ENCODE results near the gene TEX11. TPM values are rescaled to one million over a fixed set of nuclear protein-coding genes. Genes with fewer than 3 reads are reported as not detected.

The TEX11 gene
- total and polyA plus RNA-seq, 2 of the 13 experiments (the other 11 are each of a cell fraction or from before 2014, with no cell fraction given) = not detected

DNA sequence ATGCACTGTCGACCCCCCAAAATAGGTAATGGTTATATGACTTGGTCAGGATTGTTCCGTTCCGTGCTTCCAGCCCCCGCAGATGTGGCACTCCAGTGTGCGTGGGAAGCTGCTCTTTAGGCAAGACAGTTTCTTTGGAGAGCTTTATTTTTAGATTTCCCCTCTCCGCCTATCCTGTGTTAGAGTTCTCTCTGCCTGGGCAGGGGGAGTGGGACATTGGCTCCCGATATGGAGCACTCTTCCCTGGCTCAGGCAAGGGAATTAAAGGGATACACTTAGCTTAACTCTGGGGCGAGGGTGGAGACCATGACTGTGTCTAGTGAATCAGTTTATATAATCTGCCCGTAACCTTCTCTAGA lies 427.9 kb downstream of the TEX11 start:
- ChIA-PET CTCF (ENCODE audit: low intra/inter-chr PET ratio, low total read pairs) (no interaction called here), POLR2A (no interaction called here)
- 92% methylated on average over 4 of the region's 9 CpGs for WGBS (ENCODE audit: low lambda C conversion rate)
- Histone ChIP-seq H3K4me2 (ENCODE audit: low read depth, low read length) (no peak overlapping the region), H4K20me1 (ENCODE audit: insufficient read depth, low read length) (no peaks in the 10 kb centered on the region), H3K27me3 (ENCODE audit: control insufficient read depth in 1 of 2, insufficient read depth in 2 of 2, low read length in 2 of 2) (no peaks in the 10 kb centered on the region), H3K36me3 (replicated peaks in 1 of 2; ENCODE audit: control insufficient read depth in 1 of 2, insufficient read depth in 2 of 2, low read length in 2 of 2) (peaks cover 0 to 3% of the 10 kb centered on the region in 2 experiments; a peak in 1 of 5 replicates), H3K9ac (ENCODE audit: insufficient read depth, low read depth, low read length) (no peak overlapping the region), H2AFZ (ENCODE audit: low read length) (no peak overlapping the region), H3K4me1 (ENCODE audit: insufficient read depth, low read length) (peaks cover 35% of the 10 kb centered on the region), H3K79me2 (ENCODE audit: insufficient read depth, low read length) (no peaks in the 10 kb centered on the region), H3K27ac (ENCODE audit: extremely low read length, insufficient read depth, low read length) (no peak overlapping the region), H3K4me3 (replicated peaks in 1 of 3; ENCODE audit: insufficient read depth in 1 of 3, low read depth in 2 of 3, low read length in 3 of 3) (no peak overlapping the region), H3K9me3 (ENCODE audit: low read length) (no peaks in the 10 kb centered on the region)
- FAIRE-seq (no peak), ATAC-seq (no peak), DNase-seq (ENCODE audit: low spot score) (no peak)
- no TSS peak for BruUV-seq (replicated peaks)
- intact Hi-C loops (cut with micrococcal nuclease; ENCODE audit: unreplicated experiment) = no loop called here
- in situ Hi-C loops (cut with HindIII; ENCODE audit: extremely low pct_ligation_motif_present, low pct_unique_long_range_greater_than_20kb) = no loop called here
- TF ChIP-seq SALL1 (CRISPR knock-in tag; IDR thresholded peaks at IDR 0.05) (no peak), ZSCAN21 (CRISPR knock-in tag; IDR thresholded peaks at IDR 0.05; ENCODE audit: borderline replicate concordance) (no peak), SMYD3 (CRISPR knock-in tag; IDR thresholded peaks at IDR 0.05) (no peak), RAD51 (IDR thresholded peaks at IDR 0.05; ENCODE audit: borderline replicate concordance) (no peak), ZKSCAN1 (IDR thresholded peaks at IDR 0.05; ENCODE audit: low read length) (no peak), ATRX (CRISPR knock-in tag; IDR thresholded peaks at IDR 0.05; ENCODE audit: borderline replicate concordance) (no peak), NFATC3 (CRISPR knock-in tag; IDR thresholded peaks at IDR 0.05) (no peak), HNF4G (IDR thresholded peaks at IDR 0.05; ENCODE audit: borderline replicate concordance, low read depth, low read length) (no peak), HNF4G (CRISPR knock-in tag; IDR thresholded peaks at IDR 0.05; ENCODE audit: borderline replicate concordance, low read depth) (no peak), HNRNPLL (IDR thresholded peaks at IDR 0.05; ENCODE audit: low read depth, low read length, poor library complexity, severe bottlenecking) (no peak), FOXO1 (CRISPR knock-in tag; IDR thresholded peaks at IDR 0.05) (no peak), ZNF337 (CRISPR knock-in tag; IDR thresholded peaks at IDR 0.05; ENCODE audit: borderline replicate concordance, low read depth) (no peak), ZNF713 (CRISPR knock-in tag; IDR thresholded peaks at IDR 0.05) (no peak), ARHGAP35 (CRISPR knock-in tag; IDR thresholded peaks at IDR 0.05; ENCODE audit: borderline replicate concordance) (no peak), U2AF2 (IDR thresholded peaks at IDR 0.05; ENCODE audit: low read depth, low read length) (no peak), SMAD3 (CRISPR knock-in tag; IDR thresholded peaks at IDR 0.05) (no peak)
- TF ChIP-seq, protein P1, sequence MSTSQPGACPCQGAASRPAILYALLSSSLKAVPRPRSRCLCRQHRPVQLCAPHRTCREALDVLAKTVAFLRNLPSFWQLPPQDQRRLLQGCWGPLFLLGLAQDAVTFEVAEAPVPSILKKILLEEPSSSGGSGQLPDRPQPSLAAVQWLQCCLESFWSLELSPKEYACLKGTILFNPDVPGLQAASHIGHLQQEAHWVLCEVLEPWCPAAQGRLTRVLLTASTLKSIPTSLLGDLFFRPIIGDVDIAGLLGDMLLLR (CRISPR knock-in tag; IDR thresholded peaks at IDR 0.05) = no peak
- TF ChIP-seq, protein P2, sequence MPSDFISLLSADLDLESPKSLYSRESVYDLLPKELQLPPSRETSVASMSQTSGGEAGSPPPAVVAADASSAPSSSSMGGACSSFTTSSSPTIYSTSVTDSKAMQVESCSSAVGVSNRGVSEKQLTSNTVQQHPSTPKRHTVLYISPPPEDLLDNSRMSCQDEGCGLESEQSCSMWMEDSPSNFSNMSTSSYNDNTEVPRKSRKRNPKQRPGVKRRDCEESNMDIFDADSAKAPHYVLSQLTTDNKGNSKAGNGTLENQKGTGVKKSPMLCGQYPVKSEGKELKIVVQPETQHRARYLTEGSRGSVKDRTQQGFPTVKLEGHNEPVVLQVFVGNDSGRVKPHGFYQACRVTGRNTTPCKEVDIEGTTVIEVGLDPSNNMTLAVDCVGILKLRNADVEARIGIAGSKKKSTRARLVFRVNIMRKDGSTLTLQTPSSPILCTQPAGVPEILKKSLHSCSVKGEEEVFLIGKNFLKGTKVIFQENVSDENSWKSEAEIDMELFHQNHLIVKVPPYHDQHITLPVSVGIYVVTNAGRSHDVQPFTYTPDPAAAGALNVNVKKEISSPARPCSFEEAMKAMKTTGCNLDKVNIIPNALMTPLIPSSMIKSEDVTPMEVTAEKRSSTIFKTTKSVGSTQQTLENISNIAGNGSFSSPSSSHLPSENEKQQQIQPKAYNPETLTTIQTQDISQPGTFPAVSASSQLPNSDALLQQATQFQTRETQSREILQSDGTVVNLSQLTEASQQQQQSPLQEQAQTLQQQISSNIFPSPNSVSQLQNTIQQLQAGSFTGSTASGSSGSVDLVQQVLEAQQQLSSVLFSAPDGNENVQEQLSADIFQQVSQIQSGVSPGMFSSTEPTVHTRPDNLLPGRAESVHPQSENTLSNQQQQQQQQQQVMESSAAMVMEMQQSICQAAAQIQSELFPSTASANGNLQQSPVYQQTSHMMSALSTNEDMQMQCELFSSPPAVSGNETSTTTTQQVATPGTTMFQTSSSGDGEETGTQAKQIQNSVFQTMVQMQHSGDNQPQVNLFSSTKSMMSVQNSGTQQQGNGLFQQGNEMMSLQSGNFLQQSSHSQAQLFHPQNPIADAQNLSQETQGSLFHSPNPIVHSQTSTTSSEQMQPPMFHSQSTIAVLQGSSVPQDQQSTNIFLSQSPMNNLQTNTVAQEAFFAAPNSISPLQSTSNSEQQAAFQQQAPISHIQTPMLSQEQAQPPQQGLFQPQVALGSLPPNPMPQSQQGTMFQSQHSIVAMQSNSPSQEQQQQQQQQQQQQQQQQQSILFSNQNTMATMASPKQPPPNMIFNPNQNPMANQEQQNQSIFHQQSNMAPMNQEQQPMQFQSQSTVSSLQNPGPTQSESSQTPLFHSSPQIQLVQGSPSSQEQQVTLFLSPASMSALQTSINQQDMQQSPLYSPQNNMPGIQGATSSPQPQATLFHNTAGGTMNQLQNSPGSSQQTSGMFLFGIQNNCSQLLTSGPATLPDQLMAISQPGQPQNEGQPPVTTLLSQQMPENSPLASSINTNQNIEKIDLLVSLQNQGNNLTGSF (CRISPR knock-in tag; IDR thresholded peaks at IDR 0.05) = no peak
- TF ChIP-seq, protein P3, sequence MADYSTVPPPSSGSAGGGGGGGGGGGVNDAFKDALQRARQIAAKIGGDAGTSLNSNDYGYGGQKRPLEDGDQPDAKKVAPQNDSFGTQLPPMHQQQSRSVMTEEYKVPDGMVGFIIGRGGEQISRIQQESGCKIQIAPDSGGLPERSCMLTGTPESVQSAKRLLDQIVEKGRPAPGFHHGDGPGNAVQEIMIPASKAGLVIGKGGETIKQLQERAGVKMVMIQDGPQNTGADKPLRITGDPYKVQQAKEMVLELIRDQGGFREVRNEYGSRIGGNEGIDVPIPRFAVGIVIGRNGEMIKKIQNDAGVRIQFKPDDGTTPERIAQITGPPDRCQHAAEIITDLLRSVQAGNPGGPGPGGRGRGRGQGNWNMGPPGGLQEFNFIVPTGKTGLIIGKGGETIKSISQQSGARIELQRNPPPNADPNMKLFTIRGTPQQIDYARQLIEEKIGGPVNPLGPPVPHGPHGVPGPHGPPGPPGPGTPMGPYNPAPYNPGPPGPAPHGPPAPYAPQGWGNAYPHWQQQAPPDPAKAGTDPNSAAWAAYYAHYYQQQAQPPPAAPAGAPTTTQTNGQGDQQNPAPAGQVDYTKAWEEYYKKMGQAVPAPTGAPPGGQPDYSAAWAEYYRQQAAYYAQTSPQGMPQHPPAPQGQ (CRISPR knock-in tag; IDR thresholded peaks at IDR 0.05; ENCODE audit: borderline replicate concordance) = no peak
